ENCODE results near the gene TULP4.
A peak's percentile ranks its signal among the peaks of the same experiment; 100 is the strongest.

Gene TULP4

DNA sequence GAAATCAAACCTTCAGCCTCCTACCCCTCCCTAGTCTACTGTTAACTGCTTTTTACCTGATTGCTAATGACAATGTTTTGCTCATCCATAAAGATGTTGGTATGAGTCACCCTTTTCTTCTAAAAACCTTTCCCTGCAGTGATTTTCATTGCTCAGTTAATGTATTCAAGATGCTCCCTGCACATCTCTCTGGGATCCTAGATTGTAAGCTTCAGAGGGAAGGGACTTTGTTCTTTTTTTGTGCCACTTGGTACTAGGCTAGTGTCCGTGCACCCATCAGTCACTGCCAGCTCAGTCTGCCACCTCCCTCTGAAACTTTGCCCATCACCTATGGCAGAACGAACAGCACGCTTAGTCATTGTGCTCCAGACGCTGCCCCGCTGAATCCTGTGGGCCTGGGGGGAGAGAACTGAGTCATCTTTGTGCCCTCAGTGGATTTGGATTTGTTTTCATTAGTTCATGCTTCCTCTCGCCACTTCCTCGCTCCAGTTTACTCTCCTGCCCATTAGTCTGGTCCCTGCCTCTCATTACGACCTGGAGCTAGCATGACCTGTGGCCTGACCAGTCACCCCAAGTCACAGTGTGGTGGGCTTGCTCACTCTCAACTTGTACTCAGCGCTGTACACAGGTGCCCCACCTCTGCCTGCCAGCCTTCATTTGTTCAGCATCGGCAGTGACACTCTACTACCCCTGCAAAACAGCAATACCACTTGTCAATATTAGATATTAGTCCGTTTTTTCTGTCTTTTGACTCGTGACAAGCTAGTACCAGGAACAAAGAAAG, 169.6 kb downstream of the TULP4 start:
- DNase-seq (ENCODE audit: low spot score) = peak; percentile 80

GRCh38 chr6:158485431-158485830, 173.2 kb downstream of the TULP4 start:
- ChIA-PET CTCF (interaction anchor here (0.5 to 0.6 kb wide), 2 partner anchors 158 to 1501 kb away, joined by 3 read pairs; no protein-coding TSS in a partner anchor), POLR2A (ENCODE audit: low non-redundant PET) (no interaction called here)

More for the DNA sequence above, 169.6 kb downstream of the TULP4 start:
- POLR2A ChIA-PET (ENCODE audit: low non-redundant PET) = no interaction called here
- TF ChIP-seq, protein P1, sequence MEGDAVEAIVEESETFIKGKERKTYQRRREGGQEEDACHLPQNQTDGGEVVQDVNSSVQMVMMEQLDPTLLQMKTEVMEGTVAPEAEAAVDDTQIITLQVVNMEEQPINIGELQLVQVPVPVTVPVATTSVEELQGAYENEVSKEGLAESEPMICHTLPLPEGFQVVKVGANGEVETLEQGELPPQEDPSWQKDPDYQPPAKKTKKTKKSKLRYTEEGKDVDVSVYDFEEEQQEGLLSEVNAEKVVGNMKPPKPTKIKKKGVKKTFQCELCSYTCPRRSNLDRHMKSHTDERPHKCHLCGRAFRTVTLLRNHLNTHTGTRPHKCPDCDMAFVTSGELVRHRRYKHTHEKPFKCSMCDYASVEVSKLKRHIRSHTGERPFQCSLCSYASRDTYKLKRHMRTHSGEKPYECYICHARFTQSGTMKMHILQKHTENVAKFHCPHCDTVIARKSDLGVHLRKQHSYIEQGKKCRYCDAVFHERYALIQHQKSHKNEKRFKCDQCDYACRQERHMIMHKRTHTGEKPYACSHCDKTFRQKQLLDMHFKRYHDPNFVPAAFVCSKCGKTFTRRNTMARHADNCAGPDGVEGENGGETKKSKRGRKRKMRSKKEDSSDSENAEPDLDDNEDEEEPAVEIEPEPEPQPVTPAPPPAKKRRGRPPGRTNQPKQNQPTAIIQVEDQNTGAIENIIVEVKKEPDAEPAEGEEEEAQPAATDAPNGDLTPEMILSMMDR (conservative IDR thresholded peaks at IDR 0.05; ENCODE audit: low read depth) = no peak
- CTCF ChIA-PET = interaction anchor here (0.7 to 1.0 kb wide), 2 partner anchors 28 to 76 kb away, joined by 3 to 5 read pairs; no protein-coding TSS in a partner anchor
- H3K27ac ChIP-seq = peak overlapping the region; percentile 84

DNA sequence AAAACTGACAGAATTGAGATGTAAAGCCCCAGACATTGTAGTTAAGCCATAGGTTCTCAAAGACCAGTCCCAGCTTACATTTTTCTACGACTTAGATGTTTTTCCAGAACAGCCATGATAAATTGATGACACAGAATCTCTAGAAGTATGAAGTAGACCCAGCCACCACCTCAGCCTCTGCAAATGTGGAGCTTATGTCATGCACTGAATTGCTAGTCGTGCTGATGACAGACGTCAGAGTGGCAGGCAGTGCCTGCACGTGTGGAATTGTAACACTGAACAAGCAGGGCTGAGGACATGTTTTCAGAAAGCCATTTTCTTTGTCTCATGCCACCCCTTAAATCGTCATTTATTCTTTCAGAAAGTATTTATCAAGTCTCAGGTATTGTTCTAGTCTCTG, 175.2 kb downstream of the TULP4 start:
- DNase-seq (ENCODE audit: low spot score) = no peak
- TF ChIP-seq, protein P1 (conservative IDR thresholded peaks at IDR 0.05; ENCODE audit: low read depth) = no peak
- ChIA-PET CTCF (interaction anchor here (0.6 kb wide), 1 partner anchor 31 kb away, joined by 3 read pairs; no protein-coding TSS in a partner anchor), POLR2A (ENCODE audit: low non-redundant PET) (no interaction called here)
- H3K27ac ChIP-seq = peak overlapping the region; percentile 35; the same call in 1 of the 2 replicates

More at GRCh38 chr6:158485431-158485830, 173.2 kb downstream of the TULP4 start:
- no peak overlapping the region for H3K27ac ChIP-seq
- TF ChIP-seq, protein P1 (conservative IDR thresholded peaks at IDR 0.05; ENCODE audit: low read depth) = no peak
- no peak for DNase-seq (ENCODE audit: low spot score)

- ChIA-PET POLR2A (ENCODE audit: low non-redundant PET) (no interaction called here), CTCF (interaction anchor here (0.6 kb wide), 2 partner anchors 31 to 267 kb away, joined by 3 read pairs; no protein-coding TSS in a partner anchor)
- TF ChIP-seq, protein P1 (conservative IDR thresholded peaks at IDR 0.05; ENCODE audit: low read depth) = no peak
- peak overlapping the region; percentile 72 for H3K27ac ChIP-seq
- DNase-seq (ENCODE audit: low spot score) = peak; percentile 87
Observed at GRCh38 chr6:158488065-158488464, 175.8 kb downstream of the TULP4 start.

GRCh38 chr6:158489441-158489840, 177.2 kb downstream of the TULP4 start:
- POLR2A ChIA-PET (ENCODE audit: low non-redundant PET) = no interaction called here
- H3K27ac ChIP-seq = no peak overlapping the region
- CTCF ChIA-PET = no interaction called here
- DNase-seq (ENCODE audit: low spot score) = no peak
- TF ChIP-seq, protein P1 (conservative IDR thresholded peaks at IDR 0.05; ENCODE audit: low read depth) = no peak

GRCh38 chr6:158492881-158493280, 180.6 kb downstream of the TULP4 start:
- no peak overlapping the region for H3K27ac ChIP-seq
- ChIA-PET CTCF (no interaction called here), POLR2A (ENCODE audit: low non-redundant PET) (no interaction called here)
- TF ChIP-seq, protein P1 (conservative IDR thresholded peaks at IDR 0.05; ENCODE audit: low read depth) = no peak
- no peak for DNase-seq (ENCODE audit: low spot score)
